Activated CD4-positive, alpha-beta T cell treated with anti-CD3 and anti-CD28 coated beads, Interleukin-10, Interleukin-2, amounts not matched to agents 100 ng/mL and 50 ng/mL, durations not matched to agents 16 hours and 8 hours (primary cell): ENCODE results near the gene S100B.
A peak's percentile ranks its signal among the peaks of the same experiment; 100 is the strongest.
"Not testable (repeated sequence)": the region's sequence is repeated elsewhere in the genome, so short reads cannot be mapped to it uniquely, and the experiment has no call there.

Experiments used
- DNase-seq: peaks from one replicate; pipeline ENCODE4 v3.0.0-alpha.2; 2020

S100B gene

GRCh38 chr21:46598581-46599572 lies 6.0 kb downstream of the S100B start:
- no peak for DNase-seq

GRCh38 chr21:46597896-46598343 lies 7.0 kb downstream of the S100B start:
- no peak for DNase-seq

- no peak for DNase-seq
Measured at GRCh38 chr21:46597031-46597430, 7.9 kb downstream of the S100B start.

DNA sequence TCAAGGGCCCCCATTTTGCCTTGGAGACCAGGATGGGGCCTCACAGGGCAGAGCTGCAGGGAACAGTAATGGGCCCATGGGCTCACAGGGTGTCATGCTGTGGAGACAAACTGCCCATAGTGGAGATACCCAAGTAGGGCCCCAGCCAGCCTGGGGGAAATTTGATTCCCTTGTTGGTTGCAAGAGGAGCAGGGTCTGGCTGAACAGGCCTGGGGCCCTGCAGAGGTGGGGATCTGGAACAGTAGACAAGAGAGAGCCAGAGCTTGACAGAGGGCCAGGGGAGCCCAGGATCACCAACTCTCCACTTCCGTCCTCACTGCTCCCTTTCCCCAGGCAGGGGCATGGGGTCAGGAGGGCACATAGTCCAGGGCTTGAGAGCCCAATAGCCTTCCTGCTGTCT lies 8.7 kb downstream of the S100B start:
- no peak for DNase-seq

DNA sequence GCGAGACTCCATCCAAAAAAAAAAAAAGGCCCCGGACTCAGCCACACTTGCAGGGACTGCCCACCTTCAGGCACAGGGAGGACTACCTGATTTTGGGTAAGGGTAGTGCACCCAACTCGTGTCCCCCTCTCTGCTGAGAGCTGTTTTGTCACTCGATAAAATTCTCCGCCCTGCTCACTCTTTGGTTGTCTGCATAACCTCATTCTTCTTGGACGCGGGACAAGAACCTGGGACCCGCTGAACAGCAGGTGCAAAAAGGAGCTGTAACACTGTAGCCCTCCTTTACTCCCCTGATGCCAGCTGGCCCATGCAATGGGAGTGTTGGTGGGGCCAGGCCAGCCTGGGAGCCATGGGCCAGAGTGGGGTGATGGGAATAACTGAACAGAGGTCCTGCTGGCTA lies 10.6 kb downstream of the S100B start:
- DNase-seq: no peak

GRCh38 chr21:46585191-46585953 lies 19.5 kb downstream of the S100B start:
- no peak for DNase-seq

GRCh38 chr21:46581780-46582307 lies 23.0 kb downstream of the S100B start:
- no peak for DNase-seq

- DNase-seq: not testable (repeated sequence)
Measured at GRCh38 chr21:46579394-46579793, 25.5 kb downstream of the S100B start.

DNA sequence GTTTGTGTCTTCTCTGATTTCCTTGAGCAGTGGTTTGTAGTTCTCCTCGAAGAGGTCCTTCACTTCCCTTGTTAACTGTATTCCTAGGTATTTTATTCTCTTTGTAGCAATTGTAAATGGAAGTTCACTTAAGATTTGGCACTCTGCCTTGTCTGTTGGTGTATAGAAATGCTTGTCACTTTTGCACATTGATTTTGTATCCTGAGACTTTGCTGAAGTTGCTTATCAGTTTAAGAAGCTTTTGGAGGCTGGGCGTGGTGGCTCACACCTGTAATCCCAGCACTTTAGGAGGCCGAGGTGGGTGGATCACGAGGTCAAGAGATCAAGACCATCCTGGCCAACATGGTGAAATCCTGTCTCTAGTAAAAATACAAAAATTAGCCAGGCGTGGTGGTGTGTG lies 27.1 kb downstream of the S100B start:
- DNase-seq: not testable (repeated sequence)

DNA sequence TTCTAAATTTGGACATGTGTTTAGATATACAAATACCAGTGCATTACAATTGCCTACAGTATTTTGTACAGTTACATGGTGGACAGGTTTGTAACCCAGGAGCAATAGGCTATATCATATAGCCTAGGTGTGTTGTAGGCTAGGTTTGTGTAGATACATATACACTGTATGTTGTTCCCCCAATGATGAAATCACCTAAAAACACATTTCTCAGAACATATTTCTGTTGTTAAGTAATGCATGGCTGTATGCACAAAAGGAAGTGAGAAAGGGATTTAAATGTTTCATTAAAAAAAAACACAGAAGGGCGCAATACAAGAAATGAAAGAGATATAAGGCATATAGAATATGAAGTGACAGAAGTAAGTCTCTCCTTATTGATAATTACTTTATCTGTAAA lies 32.0 kb downstream of the S100B start:
- DNase-seq: no peak

GRCh38 chr21:46570631-46571030 lies 34.3 kb downstream of the S100B start:
- no peak for DNase-seq

DNA sequence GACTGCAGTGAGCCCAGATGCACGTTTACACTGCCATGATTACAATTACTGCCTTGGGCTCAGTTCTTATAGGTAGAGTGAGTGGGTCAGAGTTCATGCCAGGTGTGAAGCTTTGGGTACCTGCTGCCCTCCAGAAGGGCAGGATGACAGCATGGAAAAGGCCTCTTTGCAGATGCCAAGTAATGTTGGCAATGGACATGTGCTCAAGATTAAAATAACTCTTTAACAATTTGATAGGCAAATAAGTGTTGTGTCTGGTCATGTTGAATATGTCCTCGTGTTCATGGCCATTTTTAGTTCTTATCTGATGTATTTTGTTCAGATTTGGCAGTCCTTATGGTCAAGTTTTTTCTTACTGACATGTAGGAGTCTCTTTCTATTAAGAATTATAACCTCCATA lies 34.8 kb downstream of the S100B start:
- no peak for DNase-seq

- DNase-seq: no peak
Measured at GRCh38 chr21:46569081-46569480, 35.8 kb downstream of the S100B start.

GRCh38 chr21:46568562-46568961 lies 36.3 kb downstream of the S100B start:
- no peak for DNase-seq

DNA sequence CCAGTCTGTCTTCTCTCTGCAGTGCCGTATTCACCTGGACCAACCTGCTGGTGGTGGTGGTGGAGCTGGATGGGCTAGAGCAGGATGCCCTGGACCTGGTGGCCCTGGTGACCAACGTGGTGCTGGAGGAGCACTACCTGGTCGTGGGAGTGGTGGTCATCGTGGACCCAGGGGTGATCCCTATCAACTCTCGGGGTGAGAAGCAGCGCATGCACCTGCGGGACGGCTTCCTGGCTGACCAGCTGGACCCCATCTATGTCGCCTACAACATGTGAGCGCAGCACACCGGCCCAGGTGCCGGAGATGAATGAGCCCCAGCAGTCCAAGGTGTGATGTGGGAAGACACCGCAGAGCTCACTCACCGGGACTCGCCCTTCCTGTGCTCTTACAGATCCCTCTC lies 37.5 kb downstream of the S100B start:
- DNase-seq: no peak

DNA sequence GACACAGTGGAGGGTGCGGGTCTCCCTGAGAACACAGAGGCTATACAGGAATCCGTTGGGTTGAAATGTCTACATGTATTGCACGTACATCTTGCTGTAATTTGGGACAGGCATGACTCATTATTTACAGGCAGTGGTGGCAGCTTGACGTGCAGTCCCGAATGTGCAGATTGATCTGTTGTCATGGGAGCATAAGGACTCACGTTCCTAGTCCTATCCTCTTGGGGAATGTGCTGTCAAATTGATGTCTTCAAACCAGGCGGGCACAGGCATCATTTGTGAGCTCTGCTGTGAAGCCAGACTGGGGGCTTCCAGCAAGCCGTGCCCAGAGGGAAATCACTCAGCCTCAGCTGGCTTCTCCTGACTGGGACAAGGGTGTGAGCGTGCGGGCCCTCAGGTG lies 40.5 kb downstream of the S100B start:
- DNase-seq: no peak

DNA sequence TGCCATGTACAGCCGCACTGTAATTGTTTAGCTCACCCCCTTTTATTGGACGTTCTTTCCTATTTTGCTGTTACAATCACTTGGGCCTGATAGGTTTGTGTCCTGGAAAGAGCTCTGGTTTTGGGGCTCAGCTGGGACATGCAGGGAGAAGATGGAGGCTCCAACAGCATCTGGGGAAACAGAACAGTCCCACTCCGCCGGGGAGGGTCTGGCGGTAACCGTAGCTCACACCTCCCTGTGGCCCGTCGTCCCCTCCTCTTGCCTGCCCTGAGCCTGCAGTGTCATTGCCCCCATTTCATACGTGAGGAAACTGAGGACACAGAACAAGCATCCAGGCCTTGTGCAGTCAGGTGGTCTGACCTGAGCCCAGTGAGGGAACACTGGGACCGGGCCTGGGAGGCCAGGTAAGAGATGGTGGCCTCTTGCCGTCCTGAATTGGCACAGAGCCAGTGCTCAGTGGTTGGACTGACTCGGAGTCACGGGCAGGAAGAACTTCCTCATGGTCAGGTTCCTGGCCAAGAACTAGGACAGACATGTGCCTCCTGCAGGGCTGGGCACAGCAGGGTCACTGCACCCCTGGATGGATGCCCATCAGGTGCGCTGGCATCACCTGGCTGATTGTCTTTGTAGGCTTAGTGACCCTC lies 41.8 kb downstream of the S100B start:
- DNase-seq: no peak

- no peak for DNase-seq
Measured at GRCh38 chr21:46562472-46562871, 42.4 kb downstream of the S100B start.

DNA sequence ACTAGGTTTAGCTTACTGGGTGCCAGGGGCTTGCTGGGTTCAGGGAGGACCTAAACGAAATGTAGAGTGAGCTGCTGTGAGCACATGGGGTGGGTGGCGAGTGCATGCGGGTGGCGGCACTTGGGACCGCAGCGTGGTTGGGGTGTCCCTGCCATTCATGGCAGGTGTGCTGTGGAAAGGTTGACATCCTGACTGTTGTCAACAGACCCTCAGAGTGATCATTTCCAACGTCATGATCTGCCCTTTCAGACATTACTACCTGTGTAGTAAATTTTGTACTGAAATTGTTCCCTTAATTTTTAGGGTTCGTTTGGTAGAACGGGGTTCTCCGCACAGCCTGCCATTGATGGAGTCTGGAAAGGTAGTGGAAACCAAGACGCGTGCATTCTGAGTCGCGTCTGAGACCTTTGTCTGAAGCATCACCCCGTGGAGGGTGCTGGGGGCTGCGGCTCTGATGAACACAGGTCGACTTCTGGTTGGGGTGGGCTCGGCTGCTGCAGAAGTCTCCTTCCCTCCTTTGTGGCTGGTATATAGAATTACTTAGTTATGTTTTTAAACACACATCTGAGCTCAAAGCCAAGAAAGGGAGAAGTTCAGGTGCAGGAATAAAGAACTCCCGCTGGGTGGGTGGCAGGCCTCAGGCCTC lies 43.3 kb downstream of the S100B start:
- DNase-seq: no peak

- DNase-seq: no peak
Measured at GRCh38 chr21:46560568-46561444, 44.1 kb downstream of the S100B start.

DNA sequence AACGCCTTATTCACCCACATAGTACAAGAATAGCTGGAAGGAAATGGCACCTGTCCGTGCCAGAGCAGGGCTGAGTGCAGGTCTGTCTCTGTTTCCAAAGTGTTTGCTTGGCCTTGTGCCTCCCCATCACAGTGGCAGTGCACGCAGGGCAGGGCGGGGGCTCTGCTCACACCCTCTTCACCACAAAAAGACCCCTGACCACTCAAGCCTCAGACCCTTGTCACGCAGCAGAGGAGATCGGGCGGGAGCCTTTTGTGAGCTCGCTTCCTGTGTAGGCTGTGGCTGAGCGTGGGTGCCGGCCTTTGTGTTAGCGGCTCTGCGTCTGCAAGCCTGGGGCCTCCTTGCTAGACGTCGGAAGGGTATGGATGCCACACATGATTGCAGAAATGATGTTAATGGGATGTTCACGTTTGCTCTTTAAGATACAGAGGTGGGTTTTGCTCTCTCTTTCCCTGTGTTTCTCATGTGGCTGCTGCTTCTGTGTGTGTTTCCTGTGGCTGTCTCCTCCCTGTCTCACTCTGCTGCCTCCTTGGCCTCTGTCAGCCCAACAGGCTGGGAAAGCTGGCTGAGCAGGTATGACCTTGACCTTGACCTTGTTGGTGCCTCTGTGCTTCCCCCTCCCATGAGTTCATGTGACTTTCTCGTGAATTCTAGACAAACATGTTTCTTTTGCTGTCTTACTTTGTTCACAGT lies 45.4 kb downstream of the S100B start:
- DNase-seq: peak; percentile 61
